Heart left ventricle (tissue), 13 donors: ENCODE measurements around the gene IGLON5.

Experiments used
- CTCF ChIP-seq, 12 donors: fragments of 200-600 bp; sonication (generic) in 4 of 12; IDR thresholded peaks; one replicate each; pipeline versions ENCODE4 v1.5.0 to v1.8.0; 2018 to 2022; ENCODE audit warnings: antibody characterized with exemption in 12 of 12, mild to moderate bottlenecking in 5 of 12
- POLR2A ChIP-seq, 2 donors: fragments of 450-650 bp; IDR thresholded peaks; one replicate each; pipeline ENCODE4 v1.6.1; 2017; ENCODE audit warnings: antibody characterized with exemption in 2 of 2, mild to moderate bottlenecking in 2 of 2, moderate library complexity in 2 of 2
- donor health status: ischemic (EF 13 %, LVEDD 7.1; RV severe dilation, severe dysfunction).
- donor health status: DM: no; HTN: yes; CAD: no.
- donor health status: DM: no; HTN: no; CAD: no.
- donor health status: ischemic (EF 25% LVEDD 6.9; RV normal size, moderate dysfunction).
- donor health status: ischemic (EF 25% LVEDD 5.7; RV mildly dilated, moderate dysfunction).
- donor health status: ischemic (EF 35%, LVEDD 5.7; RV mildly dilated, moderate dysfunction).
- donor health status: nonischemic (EF 11% LVEDD 7.7; RV severe dilation, severe dysfunction).
- donor health status: DM: yes; HTN: yes; CAD: no.
- donor health status: PGD.
- donor health status: ischemic (EF 29% LVEDD 5.4; RV normal size, mild dysfunction).
- donor health status: nonischemic (EF 23%, LVEDD 6.1; RV moderate dilation, normal function).

- TF ChIP-seq POLR2A (IDR thresholded peaks at IDR 0.05): no peak
- peak; percentile 72 to 91 (median 80) for TF ChIP-seq CTCF (IDR thresholded peaks at IDR 0.05)
Observed at GRCh38 chr19:51338563-51339312, 27.3 kb downstream of the IGLON5 start.
